Myocyte (in vitro differentiated cells): ENCODE data around the gene DOLPP1. TPM values are rescaled to one million over a fixed set of nuclear protein-coding genes. Genes with fewer than 3 reads are reported as not detected.
A peak's percentile ranks its signal among the peaks of the same experiment; 100 is the strongest.
"Not testable (repeated sequence)": the region's sequence is repeated elsewhere in the genome, so short reads cannot be mapped to it uniquely, and the experiment has no call there.

Source experiments
- DNase-seq: peaks from one replicate; pipeline ENCODE4 v3.0.0-alpha.2; 2012; ENCODE audit warnings: low read depth
- total RNA-seq: library from RNA; depleted of rRNA; stranded (reverse); fragments of >200 nt; gene quantifications from 2 replicates; pipeline ENCODE4 v1.2.3, GENCODE V29; 2014

Gene DOLPP1
- total RNA-seq, 1 donor from 2014 or later, result 11.6 TPM

DNA sequence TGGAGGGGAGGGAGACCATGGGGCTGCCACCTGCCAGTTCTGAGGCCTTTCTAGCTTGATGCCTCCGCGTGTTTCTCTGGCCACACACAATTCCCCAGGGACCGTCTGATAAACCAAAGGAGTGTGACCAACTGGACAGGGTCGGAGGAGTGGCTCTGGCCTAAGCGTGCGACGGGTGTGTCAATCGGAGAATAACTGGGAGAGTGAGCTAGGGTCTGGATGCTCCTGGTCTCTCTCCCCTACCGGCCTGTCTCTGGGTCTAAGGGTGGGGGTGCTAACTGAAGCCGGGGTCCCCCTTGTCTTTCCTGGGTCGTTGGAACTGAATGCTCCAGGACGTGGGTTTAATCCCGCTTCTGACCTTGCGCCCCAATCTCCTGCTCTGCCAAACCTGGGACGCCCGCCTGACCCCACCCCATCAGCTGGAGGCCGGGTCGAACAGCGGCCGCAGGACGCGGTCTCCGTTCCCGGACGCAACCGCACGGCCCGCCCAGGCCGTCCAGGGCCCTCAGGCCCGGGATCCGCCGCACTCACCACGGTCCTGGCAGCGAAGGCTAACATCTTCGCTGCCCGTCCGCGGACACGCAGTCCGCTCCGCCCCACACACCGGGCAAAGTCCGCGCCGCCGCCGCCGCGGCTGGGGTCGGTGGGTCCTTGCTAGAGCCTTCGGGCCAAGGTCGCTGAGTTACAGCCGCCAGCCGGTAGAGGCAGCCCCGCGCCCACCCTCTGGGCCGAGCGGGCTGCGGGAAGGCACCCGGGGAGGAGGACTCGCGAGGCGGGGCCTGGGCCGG is 29.2 kb downstream of the DOLPP1 start:
- DNase-seq, result peak; percentile 96

DNA sequence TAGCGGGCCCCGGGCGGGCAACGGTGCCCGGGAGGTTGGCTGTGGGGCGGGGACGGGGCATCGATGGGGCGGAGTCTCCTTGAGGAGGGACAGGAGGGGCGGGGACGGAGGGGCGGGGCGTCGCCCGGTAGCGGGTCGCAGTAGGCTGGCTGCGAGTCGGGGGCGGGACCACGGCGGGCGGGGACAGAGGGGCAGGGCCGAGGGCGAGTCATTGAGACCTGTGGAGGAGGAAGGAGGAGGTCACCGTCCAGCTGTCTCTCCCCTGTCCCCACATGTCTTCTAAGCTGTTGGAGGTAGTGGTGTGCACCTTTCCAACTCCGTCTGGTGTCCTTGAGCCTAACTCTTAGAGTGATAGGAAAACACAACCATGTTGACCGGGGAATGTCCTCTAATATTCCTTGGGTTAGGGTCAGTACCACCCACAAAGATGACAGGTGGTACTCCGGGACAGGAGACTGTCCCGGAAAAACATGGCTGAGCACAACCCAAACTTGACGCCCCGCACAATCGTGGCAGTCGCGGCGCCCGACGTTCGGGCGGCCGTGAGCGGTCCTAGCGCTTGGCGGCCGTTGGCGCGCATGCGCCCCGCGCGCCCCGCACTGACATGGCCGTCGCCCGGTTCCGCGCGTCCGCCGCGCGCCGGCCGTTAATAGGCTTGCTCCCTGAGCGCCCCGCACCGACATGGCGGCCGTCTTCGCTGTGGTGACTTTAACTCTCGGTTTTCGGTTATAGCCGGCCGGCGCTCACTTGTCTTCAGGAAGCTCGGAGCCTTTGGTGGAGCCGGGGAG is 30.0 kb downstream of the DOLPP1 start, which contains the start of the genes CRAT and PTPA:
CRAT (minus strand) TSS at position 54 of the 788 bp plus-strand sequence. CDS start 284 bp downstream, outside the sequence.
PTPA (plus strand) TSS at position 676 of the 788 bp plus-strand sequence. CDS start 186 bp downstream, outside the sequence.
- DNase-seq, result peak; percentile 95

DNA sequence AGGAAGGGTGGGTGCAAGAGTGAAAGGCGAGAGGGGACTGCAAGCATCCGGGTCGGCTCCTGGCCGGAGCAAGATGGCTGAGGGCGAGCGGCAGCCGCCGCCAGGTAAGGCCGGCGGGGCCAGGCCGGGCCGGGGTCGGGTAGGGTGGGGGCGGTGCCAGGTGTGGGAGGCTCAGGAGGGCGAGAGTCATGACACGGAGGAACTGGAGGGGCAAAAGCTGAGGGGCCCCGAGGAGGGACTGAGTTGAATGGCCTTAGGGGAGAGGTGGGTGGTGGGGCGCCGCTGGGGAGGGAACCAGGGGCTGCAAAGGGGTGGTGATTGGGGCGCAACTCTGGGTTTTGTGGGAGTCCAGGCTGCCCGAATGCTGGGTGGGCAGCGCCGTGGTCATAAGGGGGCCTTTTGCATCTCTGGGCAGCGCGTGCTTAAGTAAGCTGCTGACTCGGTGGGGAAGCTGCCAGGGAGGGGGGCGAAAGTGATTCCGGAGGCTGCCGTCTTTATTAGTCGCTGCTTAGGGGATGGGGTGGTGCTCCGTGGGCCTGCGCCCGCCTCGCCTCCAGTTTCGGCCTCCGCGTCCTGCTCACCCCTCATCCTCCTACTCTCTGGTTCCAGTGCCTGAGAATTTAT is 30.7 kb downstream of the DOLPP1 start:
- DNase-seq, result peak; percentile 40

DNA sequence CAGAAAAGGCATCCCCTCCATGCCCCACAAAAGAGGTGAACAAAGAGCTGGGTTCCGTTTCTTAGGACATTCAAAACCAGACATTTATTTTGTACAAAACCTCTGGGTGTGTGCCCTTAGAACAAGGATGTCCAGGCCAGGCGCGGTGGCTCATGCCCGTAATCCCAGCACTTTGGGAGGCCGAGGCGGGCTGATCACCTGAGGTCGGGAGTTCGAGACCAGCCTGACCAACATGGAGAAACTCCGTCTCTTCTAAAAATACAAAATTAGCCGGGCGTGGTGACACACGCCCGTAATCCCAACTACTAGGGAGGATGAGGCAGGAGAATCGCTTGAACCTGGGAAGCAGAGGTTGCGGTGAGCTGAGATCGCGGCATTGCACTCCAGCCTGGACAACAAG is 31.6 kb downstream of the DOLPP1 start:
- not testable (repeated sequence) for DNase-seq

DNA sequence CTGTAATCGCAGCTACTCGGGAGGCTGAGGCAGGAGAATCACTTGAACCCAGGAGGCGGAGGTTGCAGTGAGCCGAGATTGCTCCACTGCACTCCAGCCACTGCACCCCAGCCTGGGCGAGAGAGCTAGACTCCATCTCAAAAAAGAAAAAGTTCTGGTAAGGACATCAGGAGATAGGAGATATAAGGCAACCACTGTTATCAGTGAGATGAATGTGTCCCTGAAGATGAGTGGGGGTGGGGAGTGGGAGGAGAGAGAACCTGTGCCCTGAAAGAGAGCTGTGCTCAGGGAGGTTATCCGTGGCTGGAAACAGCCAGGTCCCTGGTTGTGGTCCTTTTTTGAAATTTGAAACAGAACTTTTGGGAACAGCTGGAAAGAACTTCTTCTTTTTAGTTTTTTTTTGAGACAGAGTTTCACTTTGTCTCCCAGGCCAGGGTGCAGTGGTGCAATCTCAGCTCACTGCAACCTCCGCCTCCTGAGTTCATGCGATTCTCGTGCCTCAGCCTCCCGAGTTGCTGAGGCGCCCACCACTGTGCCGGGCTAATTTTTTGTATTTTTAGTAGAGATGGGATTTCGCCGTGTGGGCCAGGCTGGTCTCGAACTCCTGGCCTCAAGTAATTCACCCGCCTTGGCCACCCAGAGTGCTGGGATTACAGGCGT is 32.9 kb downstream of the DOLPP1 start:
- DNase-seq, result no peak

DNA sequence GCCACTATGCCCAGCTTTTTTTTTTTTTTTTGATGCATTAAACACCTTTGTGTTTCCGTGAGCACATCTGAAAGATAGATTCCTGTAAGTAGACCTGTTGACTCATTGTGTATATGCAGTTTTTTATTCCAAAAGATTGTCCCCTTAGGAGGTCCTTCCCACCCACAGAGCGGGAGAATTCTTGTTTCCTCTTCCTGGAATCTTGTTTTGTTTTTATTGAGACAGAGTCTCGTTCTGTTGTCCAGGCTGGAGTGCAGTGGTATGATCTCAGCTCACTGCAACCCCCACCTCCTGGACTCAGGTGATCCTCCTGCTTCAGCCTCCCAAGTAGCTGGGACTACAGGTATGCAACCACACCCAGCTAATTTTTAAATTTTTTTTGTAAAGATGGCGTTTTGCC is 37.9 kb downstream of the DOLPP1 start:
- no peak for DNase-seq

DNA sequence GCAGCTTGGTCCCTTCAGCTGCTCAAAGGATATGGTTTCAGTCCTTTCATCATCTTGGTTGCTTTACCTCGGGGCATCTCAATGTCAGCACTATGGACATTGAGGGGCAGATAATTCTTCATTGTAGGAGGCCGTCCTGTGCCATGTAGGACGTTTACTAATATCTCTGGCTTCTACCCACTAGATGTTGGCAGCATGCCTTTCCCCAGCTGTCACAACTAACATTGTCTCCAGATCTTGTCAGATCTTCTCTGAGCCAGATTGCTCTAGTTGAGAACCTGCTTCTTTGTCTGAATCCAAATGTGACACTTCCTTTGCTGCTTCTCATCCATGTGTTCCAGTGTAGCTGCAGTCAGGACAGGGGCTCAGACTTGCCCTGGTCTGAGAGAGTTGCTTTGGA is 40.6 kb downstream of the DOLPP1 start:
- DNase-seq, result peak; percentile 96

DNA sequence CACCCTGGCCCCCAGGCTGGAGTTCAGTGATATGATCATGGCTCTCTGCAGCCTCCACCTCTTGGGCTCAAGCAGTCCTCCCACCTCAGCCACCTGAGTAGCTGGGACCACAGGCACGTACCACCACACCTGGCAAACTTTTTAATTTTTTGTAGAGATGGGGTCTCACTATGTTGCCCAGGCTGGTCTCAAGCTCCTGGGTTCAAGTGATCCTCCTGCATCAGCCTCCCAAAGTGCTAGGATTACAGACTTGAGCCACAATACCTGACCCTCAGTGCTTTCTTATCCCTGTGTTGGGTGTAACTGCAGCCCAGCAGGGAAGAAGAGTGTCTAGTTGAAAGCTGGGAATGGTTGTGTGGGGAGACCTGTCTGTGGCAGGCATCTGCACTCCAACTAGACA is 41.2 kb downstream of the DOLPP1 start:
- DNase-seq, result no peak

DNA sequence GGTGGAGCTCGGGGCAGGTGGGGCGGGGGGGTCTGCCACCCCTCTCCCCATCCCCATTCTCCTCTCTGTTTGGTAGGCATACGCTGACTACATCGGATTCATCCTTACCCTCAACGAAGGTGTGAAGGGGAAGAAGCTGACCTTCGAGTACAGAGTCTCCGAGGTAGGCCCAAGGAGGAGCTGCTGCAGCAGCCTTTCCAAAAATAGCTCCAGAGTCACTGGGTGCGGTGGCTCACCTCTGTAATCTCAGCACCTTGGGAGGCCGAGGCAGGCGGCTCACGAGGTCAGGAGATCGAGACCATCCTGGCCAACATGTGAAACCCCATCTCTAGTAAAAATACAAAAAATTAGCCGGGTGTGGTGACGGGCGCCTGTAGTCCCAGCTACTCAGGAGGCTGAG is 42.1 kb downstream of the DOLPP1 start:
- DNase-seq, result not testable (repeated sequence)

DNA sequence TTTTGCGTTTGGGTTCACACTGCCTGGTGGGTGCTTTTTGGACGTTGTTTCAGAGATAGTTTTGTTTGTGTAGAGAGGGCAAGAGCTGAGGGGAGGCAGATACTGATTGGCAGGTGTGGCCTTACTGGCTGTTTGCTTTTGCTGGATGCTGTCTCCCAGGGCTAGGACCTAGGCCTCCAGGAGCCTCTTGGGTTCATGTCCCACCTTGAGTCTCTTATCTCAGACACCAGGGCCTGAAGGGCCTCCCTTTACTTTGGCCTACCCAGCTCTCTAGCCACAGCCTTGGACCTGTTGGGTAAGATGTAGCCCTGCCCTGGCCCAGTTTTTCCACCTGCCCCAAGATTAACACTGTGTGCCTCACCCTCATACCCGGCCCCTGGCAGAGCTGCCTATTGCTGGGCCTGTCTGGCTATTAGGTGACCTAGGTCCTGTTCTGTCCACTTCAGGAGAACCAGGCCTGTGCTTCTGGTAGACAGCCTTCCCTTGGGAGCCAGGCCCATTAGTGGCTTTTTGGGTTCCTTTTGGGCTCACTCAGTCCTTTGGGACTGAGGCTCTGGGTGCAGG is 43.7 kb downstream of the DOLPP1 start:
- no peak for DNase-seq

DNA sequence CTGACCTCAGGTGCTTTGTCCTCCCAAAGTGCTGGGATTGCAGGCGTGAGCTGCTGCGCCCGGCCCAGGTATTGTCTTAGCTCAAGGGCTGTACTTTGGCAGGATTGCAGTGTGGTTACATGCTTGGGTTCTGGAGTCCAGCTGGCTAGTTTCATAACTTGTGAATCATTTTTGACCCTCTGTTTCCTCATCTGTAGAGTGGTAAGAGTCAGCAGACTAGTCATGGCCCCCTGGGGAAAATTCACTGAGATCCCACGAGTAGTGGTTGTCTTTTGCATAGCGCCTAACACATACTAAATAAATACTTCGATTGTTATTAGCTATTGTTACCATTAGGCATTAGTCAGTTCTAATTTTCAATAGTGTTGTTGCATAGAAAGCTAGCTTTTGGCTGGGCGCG is 44.6 kb downstream of the DOLPP1 start:
- DNase-seq, result peak; percentile 47

DNA sequence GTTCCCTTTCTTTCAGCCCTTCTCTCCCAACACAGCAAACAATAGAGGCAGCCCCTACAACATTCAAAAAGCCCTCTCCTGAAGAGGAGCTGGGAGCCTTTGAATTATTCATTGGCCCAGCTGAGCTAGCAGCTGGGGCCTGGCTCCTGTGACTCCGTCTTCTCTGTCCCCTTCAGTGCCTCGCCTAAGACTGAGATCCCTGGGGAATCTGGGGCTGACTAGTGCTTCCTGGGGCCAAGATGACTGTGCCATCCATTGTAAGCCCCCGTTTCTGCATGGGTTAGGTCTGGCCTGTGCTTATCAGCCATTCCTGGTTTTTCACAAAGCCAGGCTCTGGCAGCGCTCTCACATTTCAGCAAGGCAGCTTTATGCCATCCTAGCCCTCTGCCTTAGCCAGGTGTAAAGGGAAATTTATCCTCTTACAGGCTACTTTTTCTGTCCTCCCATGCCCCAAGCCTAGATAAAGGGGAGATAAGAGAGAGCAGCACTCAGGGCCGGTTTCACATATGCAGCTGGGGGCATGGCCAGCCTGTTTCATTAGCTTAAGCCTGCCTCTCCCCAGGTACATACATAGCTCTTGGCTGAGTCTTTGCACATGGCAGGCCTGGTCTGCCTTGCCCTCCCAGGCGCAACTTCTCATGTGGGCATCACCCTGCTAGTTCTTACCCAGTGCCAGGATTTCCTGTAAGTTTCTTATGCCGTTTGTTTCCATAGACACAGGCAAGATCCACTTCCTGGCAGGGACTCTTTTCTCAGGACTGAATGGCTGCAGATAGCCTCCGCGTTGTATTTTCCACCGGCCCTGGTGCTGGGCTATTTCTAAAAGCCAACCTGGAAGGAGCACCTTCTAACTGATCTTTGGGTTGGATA is 46.1 kb downstream of the DOLPP1 start:
- DNase-seq, result peak; percentile 62

DNA sequence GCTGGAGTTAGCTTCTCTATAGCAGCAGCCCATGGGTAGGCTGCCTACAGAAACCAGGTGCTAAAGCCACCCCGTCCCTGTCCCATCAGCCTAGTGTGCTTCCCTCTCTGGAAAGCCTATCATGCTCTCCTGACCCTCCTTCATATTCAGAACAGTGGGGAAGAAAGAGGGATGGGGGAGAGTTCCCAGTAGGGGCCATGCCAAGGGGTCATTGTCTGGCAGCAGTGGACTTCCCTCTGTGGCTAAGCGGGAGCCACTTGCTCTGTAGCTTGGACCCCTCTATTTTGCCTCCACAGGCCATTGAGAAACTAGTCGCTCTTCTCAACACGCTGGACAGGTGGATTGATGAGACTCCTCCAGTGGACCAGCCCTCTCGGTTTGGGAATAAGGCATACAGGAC is 47.8 kb downstream of the DOLPP1 start:
- no peak for DNase-seq

DNA sequence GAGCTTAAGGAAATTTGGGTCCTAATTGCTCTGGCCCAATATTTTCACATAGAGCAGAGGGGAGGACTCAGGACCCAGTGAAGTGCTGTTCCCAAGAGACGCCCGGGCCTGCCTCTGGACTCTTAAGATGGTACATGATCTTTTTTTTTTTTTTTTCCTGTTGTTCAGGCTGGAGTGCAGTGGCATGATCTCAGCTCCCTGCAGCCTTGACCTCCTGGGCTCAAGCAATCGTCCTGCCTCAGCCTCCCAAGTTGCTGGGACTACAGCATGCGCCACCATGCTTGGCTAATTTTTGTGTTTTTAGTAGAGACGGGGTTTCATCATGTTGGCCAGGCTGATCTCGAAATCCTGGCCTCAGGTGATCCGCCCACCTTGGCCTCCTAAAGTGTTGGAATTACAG is 49.4 kb downstream of the DOLPP1 start:
- DNase-seq, result not testable (repeated sequence)

DNA sequence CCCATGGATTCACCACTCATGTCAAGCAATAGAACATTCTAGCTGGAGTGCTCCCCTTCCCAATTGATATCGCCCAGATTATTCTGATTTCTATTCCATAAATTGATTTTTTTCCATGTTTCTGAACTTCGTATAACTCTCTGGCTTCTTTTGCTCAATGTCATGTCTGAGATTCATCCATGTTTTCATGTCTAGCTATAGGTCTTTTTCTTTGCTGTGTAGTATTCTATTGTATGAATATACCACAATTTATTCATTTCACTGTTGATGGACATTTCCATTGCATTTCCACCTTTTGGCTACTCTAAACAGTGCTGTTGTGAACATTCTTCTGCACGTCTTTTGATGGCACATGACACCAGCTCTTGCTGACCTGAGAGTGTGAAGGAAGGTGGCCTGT is 49.9 kb downstream of the DOLPP1 start:
- DNase-seq, result no peak

DNA sequence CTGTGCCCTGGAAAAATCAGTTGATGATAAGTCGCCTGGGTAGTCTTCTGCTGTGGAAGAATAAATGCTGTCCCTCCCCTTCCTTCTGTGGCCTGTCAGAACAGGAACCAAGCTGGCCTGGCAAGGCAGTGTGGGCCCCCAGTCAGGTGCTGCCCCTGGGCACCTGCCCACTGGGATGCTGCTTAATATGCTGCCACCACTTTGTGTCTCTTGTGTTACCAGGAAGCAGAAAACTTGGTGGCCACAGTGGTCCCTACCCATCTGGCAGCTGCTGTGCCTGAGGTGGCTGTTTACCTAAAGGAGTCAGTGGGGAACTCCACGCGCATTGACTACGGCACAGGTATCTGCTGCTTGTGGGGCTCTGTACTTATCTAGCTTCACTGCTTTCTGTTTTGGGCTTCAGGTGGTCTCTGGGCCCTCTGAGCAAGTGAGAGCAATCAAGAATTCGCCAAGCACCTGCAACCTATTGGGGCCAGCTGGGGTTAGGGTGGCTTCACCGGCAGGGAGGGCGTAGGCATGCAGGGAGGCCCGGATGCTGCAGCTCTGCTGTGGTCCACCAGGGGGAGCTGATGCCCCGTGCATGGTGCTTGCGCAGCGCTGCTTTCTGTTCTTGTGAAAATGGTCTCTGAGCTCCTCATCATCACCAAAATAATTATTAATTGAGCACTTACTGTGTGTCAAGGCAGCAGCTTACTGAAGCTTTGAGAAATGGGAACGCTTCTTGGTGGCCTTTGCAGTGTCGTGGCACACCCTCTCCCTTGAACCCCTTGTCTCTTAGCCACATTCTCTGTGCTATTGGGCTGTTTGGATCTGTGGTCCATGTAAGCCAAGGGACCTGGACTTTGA is 50.6 kb downstream of the DOLPP1 start:
- DNase-seq, result peak; percentile 68

DNA sequence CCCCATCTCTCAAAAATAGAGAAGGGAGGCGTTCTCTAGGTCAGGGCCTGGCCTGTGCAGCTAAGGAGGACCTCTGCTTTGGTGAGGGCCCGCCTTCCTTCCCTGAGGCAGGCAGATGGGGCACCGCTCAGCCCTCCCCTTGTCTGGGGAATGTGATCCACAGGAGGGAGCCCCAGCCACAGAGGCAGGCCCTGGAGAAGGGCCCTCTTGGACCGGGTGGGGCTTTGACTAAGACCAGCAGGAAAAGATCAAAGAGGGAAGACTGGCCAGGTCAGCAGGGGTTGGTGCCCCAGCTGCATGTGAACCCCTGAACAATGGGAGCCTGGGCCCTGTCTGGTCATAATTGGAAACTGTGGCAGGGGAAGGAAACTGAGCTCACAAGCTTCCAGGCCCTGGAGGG is 52.2 kb downstream of the DOLPP1 start:
- no peak for DNase-seq

DNA sequence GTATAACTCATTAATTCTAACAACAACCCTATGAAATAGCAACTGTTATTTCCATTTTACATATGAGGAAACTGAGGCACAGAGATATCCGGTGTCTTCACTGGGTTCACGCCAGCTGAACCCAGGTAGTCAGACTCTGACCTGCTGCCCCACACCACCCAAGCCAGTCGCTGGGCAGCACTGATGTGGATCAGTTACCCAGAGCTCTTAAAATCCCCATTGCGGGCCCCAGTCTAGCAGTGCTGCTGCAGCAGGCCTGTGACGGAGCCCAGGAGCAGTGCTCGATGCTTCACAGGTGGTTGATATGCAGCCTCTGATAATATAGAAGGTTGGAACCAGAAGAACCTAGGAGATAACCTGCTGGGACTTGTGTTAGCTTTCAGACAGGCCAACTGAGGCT is 54.6 kb downstream of the DOLPP1 start:
- DNase-seq, result no peak

DNA sequence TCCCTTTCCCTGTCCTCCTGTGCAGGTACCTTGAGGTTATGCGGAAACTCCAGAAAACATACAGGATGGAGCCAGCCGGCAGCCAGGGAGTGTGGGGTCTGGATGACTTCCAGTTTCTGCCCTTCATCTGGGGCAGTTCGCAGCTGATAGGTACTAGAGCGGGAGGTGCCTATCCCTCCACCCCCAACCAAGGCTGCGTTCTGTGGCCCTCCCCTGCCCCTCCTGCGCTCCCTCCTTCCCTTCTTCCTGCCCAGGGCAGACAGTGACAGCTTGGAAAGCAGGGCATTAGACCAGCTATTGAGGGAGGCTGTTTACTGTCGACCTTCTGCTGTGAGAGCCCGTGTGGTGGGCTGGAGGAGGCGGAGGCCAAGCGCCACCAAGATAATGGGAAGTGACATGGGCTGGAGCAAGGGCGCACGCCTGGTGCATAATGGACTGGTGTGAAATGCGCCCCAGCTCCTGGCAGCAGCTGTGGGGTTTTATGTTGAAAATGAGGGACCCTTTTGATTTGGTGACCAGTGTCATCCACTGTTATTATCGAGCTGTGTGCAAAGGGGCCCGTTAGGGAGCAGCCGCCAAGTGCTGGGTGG is 55.6 kb downstream of the DOLPP1 start:
- no peak for DNase-seq
